Fibroblast of villous mesenchyme (primary cell): ENCODE measurements around the gene BOD1L1. TPM values are rescaled to one million over a fixed set of nuclear protein-coding genes. Genes with fewer than 3 reads are reported as not detected.
A peak's percentile ranks its signal among the peaks of the same experiment; 100 is the strongest.

ENCODE experiments used
- DNase-seq: peaks from one replicate; pipeline ENCODE4 v3.0.0-alpha.2; 2010; ENCODE audit warnings: low read depth
- H3K4me3 ChIP-seq: 2 replicates; pipeline ENCODE4 v1.5.1; 2011; ENCODE audit warnings: low read depth, mild to moderate bottlenecking, low read length
- total RNA-seq: library from RNA; depleted of rRNA; stranded (reverse); fragments of >200 nt; gene quantifications from 2 replicates; pipeline ENCODE4 v1.2.3, GENCODE V29; 2012
- TF ChIP-seq, protein P1 (sequence below): IDR thresholded peaks from 2 replicates; pipeline ENCODE4 v1.5.1; 2012; ENCODE audit warnings: low read depth, mild to moderate bottlenecking, low read length; ENCODE audit not compliant: insufficient read depth

Gene BOD1L1
- total RNA-seq, 1 donor = 23.7 TPM

DNA sequence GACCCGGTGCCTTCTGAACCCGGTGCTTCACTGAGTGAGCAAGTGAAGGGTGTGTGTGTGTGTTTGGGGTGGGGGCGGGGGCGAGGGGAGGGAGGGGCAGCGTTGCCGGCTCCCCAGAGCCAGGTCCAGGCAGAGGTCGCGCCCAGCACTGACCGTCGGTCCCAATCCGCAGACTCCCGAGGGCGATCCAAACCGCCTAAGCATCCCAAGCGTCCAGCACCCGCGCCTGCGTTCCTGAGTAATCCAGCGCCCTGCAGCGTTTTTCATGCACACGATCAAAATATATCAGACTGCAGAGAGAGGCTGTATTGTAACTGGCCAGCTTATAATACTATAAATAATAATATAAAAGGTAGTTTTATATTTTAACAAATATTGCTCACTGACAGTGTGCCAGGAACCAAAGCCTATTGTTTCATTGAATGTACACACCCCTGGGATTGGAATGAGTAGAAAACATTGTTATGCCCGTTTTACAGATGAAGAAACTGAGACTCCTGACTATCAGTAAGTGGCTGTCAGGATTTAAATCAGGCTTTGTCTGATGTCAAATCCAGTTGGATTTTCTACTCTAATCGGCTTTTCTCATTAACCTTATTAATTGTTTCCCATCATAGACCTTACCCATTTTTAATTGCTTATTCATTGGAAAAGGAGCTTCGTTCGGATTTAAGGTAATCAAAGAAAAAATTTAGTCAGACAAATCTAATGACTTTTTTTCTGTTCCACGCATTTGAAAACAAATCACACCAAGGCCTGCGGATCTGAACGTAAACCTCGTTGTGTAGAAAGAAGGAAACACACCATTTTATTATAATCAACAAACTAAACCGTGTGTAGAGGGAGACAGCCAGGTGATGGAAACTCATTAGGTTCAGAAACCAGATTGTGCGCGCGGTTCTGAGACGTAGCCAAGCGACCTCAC, 79.2 kb downstream of the BOD1L1 start:
- TF ChIP-seq, protein P1, sequence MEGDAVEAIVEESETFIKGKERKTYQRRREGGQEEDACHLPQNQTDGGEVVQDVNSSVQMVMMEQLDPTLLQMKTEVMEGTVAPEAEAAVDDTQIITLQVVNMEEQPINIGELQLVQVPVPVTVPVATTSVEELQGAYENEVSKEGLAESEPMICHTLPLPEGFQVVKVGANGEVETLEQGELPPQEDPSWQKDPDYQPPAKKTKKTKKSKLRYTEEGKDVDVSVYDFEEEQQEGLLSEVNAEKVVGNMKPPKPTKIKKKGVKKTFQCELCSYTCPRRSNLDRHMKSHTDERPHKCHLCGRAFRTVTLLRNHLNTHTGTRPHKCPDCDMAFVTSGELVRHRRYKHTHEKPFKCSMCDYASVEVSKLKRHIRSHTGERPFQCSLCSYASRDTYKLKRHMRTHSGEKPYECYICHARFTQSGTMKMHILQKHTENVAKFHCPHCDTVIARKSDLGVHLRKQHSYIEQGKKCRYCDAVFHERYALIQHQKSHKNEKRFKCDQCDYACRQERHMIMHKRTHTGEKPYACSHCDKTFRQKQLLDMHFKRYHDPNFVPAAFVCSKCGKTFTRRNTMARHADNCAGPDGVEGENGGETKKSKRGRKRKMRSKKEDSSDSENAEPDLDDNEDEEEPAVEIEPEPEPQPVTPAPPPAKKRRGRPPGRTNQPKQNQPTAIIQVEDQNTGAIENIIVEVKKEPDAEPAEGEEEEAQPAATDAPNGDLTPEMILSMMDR = no peak
- DNase-seq = no peak

GRCh38 chr4:13547485-13548041, 80.0 kb downstream of the BOD1L1 start:
- peak overlapping the region; percentile 59 for H3K4me3 ChIP-seq
- TF ChIP-seq, protein P1 = no peak
- no peak for DNase-seq

More for the DNA sequence above, 79.2 kb downstream of the BOD1L1 start:
- H3K4me3 ChIP-seq = peak overlapping the region; percentile 64

DNA sequence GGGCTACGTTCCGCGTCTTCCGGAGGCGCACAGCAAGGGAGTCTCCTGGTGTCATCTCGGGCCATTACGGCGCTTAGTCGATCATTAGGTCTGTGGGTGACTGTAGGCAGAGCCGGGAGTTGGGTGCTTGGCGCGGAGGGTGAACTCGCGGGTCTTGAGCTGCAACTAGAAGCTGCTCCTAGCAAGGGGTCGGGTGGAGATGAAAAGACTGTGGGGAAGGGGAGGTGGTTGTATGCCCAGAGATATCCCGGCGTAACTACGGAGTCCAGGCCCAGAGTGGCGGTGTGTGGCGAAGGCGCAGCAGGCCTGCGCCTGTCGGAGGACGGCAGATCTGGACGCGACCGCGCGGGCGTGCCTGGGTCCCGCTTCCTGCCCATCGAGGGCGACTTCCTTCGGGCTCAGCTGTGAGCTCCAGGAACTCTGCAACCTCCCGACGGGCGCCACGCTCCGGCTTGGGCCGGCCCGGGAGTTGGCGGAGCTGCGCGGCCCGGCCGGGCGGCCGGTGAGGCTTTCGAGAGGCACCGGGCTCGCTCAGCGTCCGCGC, 80.5 kb downstream of the BOD1L1 start:
- H3K4me3 ChIP-seq = peak overlapping the region; percentile 59
- TF ChIP-seq, protein P1 = no peak
- DNase-seq = no peak

DNA sequence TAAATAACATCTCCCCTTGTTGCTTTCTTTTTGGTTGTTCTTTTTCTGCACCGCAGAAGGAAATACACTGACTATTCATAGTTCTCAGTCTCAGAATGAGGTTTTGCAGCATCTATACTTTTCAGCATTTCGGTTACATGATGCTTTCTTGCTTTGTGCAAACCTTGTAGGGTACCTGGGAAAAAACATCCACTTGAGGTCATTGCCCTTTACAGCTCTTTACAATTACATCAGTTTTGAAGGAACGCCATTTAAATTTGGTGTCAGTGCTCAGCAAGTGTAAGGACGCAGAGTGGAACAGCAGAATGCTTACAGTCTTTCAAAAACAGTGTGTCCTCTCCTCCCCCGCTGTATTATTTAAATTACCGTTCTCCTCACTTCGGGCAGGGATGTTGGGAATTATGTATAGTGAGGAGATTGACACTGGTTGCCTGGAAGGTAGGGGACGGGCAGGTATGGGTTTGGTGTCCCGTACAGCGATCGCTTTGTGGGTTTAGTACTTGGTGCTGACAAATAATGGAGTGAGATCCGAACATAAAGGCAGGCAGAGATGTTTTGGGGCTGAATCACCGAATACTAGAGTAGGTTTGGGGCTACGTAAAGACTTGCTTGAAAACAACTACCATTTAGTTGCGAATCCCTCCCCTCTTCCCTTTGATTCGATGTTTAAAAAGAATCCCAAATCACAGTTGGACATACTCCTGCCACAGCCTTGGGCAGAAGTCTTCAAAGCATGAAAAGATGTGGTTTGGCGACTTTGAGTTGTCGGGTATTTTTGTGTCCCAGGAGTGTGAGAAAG, 81.2 kb downstream of the BOD1L1 start:
- TF ChIP-seq, protein P1 = no peak
- DNase-seq = no peak
- peak overlapping the region; percentile 59 for H3K4me3 ChIP-seq

DNA sequence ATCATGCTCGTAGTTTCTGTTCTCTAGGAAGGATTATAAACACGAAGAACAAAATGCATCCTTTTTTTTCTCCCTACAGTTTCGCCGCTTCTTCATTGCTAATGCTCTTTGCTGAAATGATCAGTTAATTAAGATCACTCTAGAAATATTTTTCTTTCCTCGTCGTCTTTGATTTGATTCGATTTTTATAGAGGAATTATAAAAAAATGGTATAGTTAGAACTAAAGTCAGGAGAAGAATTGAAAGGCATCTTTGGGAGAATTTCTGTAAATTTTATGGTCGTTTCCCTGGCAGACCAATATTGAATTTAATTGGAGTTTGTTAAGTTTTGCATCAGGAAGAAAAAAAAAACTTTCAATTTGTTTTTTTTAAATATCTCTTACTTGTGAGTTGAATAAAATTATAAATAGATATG, 82.1 kb downstream of the BOD1L1 start:
- TF ChIP-seq, protein P1 = no peak
- DNase-seq = no peak
- H3K4me3 ChIP-seq = peak overlapping the region; percentile 77

DNA sequence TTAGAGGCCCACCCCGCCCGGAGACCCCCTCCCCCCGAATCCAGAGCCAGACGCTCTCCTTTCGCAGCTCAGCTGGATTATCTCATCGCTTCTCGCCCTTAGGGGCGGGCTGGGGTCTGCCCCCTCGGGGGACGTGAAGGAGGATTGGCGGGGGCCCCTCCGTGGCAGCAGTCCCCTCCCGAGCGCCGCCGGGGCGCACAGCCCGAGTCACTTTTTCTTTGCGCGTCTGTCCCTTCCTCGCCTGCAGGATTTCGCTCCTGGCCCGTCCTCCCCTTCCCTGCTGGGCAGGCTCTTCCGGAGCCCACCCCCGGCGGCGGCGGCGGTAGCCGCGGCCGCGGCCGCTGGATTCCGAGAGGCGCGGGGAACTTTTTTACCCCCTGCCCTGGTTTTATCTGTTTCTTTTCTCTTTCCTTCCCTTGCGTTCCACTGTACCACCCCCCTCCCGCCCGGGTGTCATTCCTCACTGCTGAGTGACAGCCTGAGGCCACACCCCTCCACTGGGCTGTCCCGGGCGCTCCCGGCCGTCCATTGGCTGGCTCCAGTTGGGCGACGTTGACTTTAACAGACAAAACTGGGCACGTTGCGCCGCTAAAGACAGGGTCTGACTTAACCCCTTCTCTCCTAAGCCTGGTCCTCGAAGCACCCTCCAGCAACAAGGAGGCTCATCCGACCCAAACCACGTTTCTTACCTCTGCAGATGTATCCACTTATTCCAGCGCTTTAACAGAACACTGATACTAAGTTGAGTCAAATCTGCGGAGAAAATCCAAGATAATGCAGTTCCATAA, 82.7 kb downstream of the BOD1L1 start:
- DNase-seq = peak; percentile 77
- TF ChIP-seq, protein P1 = no peak
- peak overlapping the region; percentile 77 for H3K4me3 ChIP-seq
